Activated CD8-positive, alpha-beta memory T cell treated with anti-CD3 and anti-CD28 coated beads, Interleukin-2, amount 50 U/mL, for 4 hours (primary cell): ENCODE results near the gene TWF2.

Experiments used
- DNase-seq: peaks from one replicate; pipeline ENCODE4 v3.0.0-alpha.2; 2020

The TWF2 gene

DNA sequence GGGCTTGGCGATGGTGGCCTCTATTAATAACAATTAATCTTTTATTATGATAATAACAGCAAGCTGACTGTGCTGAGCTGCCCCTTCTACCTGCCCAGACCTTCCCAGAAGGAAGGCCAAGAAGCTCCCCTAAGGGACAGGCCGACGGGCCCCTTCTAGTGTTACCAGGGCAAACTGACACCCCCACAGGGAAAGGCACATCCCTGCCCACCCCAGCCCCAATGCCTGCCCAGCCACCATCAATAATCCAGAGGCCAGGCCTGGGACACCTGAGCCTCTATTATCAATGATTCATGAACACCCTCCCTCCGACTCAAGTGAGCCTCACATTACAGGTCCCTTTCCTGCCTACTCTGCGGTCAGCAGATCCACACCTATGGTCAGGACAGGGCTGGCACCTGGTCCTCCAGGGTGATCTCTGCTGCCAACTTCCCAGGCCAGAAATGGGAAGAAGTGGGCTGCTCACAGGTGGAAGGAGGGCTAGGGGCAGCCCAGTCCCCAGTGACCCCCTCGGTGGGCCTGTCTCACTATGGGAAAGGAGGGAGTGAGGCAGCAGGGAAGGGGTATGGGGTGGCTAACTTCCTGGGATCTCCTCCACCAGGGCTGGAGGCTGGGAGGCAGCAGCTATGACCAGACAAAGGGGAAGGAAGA is 1.8 kb downstream of the TWF2 start:
- DNase-seq, result no peak

GRCh38 chr3:52236424-52236886 is 2.5 kb downstream of the TWF2 start:
- DNase-seq, result no peak

DNA sequence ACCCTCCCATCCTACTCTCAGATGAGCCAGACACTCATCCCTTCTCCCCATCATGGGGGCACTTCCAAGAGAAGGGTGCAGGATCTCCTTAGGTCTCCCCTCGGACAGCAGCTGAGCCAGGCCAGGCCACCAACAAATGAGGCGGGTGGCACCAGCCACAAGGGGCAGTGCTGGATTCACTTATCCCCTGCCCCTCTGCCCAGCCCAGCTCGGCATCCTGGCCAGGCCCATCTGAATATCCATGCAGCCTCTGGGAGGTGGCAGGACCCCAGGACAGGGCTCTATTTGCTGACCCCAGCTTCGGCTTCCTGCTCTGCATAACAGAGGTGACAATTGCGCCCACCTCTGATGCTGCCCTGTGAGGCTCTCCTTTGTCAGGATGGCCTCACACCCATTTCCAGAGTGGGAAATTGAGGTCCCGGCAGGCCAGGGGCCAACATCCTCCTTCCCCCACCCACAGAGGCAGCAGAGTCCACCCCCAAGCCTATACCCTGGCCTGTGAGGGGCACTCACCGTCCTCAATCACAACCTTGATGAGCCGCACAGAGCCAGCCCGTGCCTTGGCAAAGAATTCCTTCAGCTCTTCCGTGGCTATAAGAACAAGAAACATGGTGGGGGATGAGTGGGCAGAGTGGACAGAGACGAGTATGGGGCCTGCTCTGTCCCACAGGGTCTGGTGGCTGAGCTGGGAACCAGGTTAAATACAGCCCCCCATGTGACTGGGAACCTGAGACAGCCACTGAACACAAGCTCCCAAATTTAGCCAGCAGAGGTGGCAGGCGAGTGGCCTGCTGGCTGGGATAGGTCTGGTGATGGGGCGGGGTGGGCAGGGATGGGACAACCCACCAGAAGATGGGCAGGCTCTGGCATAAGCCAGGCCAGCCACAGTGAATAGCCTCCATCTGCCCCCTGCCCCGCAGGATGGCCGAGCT is 4.2 kb downstream of the TWF2 start:
- no peak for DNase-seq

DNA sequence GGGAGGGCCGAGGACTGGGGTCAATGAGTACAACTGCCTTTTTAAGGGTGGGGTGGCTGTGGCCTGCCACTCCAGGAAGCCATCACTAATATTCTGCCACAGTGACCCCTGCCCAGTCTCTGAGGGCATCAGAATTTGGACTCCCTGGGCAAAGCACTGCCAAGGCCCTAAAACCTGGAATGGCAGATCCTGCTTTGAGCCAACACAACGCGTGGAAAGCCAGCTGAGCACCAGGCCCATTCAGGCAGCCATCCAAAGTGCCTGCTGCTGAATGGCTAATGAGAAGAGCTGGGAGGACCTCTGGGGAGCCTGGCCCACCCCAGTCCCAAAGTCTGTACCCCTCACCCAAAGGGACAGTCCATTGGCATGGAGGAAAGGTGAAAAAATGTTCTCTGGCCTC is 5.0 kb downstream of the TWF2 start:
- DNase-seq, result no peak

DNA sequence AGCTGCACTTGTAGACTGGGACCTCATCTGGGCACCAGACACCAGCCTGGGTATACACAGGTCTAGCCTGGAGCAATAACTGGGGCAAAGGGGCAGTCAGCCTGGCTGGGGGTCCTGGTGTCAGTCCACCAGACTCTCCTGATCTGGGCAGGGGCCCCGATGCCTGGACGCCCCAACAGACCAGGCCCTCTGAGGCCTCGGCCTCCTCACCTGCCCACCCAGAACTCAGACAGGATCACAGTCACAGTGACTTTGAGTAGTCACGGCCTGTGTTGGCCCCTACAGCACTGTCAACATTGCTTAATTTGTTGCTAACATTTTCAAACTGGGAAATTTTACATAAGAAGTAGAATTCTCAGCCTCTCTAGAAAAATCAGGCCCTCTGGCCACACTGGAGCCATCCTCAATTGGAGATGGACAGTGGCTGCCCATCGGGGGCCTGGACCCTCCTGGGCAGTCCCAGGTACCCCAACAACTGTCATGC is 5.8 kb downstream of the TWF2 start:
- no peak for DNase-seq

DNA sequence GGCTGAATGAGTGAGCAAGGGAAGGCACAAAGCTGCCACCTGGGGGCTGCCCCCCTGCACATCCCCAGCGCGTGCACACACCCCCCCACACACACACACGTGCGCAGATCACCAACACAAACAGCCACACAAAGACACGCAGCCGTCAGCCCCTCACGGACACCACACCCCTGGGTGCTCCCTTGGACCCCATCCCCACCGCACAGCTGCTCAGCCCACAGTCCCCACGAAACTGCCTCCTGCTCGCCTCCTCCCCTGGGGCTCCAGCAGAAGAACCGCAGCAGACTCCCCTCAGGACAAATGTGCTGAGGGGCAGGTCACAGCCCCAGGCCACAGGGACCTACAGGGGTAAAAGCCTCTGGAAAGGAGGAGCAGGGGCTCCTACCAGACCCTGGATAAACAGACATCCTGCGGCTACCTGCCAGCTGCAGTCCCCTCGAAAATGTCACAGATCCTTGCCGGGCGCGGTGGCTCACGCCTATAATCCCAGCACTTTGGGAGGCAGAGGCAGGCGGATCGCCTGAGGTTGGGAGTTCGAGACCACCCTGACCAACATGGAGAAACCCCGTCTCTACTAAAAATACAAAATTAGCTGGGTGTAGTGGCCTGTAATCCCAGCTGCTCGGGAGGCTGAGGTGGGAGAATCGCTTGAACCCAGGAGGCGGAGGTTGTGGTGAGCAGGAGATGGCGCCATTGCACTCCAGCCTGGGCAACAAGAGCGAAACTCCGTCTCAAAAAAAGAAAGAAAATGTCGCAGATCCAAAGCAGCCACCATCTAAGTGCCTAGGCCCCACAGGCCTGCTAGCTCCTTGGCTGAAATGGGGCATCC is 6.5 kb downstream of the TWF2 start:
- DNase-seq, result no peak

- DNase-seq, result peak; percentile 92
Observed at GRCh38 chr3:52231502-52232278, 7.3 kb downstream of the TWF2 start.

DNA sequence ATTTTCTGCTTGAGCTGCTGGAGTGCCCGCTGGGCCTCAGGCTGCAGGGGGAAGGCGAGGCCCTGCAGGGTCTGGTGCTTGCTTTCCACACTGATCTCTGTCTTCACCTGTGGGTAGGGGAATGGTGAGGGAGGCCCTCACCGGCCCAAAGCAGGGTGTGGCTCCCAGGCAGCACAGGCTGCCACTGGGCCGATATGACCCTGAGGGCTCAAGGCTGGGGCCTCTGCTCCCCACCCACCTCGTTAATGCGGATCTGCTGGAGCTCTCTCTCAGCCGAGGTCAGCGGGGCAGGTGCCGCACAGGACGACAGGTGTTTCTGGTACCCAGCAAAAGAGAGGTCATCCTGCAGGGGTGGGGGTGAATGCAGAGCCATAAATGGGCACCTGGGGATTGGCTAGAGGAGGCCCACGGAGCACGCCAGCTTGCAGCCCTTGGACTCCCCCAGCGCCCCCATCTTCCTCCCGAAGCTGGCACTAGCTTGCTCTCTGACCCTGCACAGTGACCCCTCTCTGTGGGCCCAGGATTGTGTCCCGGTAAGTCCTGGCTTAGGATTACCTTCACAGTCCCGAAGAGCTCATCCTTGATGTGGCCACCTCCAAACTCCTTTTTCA is 8.0 kb downstream of the TWF2 start:
- no peak for DNase-seq

DNA sequence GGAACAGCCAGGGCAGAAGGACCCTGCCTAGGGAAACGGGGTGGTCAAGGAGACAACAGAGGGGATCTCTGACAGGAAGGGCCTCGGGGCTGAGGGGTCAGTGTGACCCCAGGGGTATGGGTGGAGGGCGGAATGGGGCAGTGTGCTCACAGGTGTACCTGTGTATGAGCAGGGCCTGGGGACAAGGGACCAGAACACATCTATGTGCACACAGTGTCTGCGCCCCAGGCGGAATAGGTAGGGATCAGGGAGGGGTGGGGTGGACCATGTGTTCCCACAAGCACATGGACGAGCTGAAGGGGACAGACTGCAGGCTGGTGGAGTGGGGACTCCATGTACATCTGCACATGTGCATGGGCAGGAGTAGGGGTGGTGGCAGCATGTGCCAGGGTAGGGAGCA is 8.5 kb downstream of the TWF2 start:
- no peak for DNase-seq

DNA sequence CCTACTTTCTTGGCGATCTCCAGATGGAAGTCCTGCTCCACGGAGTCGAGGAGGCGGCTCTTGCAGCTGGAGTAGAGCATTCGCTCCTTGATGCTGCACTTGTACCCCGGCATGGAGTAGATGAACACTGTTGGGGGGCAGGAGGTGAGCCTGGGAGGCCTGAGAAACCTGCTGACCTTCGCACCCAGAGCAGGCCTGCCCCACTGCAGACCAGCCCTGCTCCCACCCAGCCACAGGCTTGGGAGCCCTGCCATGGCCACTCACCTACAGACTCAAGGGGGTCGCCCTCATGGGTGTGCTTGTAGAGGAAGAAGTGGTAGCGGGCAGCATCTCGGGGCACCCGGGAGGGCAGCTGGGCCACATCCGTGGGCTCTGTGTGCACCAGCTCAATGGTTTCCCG is 9.3 kb downstream of the TWF2 start:
- DNase-seq, result no peak

DNA sequence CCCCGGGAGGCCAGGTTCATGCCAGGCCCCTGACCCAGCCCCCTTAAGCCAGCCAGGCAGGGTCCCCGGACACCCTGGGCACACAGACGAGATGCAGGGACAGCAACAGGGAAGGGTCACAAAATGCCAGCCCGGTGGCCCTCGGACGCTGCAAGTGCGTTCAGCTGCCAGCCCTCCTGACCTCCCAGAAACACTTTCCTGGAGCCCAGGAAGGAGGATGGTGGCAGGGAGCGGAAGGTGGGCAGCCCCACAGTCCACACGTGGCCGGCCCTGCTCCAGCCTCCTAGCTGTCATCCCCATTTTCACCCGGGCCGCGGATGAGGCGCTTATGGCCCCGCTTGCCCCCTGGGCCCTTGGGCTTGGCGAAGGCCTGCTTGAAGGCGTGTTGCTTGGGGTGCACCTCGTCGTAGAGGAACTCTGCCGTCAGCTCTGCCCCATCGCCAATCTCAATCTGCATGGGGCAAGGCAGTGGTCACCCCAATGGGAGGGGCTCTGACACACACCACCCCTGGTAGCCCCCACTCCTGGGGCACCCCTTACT is 10.1 kb downstream of the TWF2 start:
- no peak for DNase-seq

- no peak for DNase-seq
Observed at GRCh38 chr3:52228266-52228665, 10.7 kb downstream of the TWF2 start.

DNA sequence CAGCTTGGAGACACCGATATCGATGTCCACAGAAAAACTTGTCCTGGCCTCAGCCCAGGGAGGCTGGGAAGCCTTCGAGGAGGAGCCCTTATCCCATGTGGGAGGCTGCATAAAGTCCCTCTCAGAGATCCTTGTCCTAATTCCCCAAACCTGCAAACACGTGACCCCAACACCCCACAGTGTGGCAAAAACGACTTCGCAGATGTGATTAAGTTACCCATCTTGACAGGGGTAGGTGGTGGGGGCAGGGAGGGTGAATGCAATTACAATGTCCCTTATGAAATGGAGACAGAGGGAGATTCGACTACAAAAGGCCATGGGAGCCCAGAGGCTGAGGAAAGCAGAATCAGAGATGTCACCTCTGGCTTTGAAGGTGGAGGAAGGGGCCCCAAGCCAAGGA is 11.2 kb downstream of the TWF2 start:
- no peak for DNase-seq

DNA sequence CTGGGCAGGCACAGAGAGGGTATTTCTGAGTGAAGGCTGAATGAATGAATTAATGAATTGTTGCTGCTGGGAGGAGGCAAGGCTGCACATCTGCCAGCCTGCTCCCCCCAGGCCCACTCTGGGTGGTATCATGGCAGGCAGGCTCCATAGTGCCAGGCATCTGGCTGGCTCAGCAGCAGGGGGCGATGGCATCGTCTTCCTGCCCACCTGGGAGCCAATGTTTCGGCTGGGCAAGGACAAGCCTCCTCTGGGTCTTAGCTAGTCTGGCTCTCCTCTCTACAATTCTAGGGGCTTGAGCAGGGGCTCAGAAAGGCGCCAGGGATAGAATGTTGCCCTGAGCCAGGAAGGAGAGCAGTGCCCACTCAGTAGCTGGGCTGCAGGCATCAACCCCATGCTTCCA is 11.8 kb downstream of the TWF2 start:
- no peak for DNase-seq

DNA sequence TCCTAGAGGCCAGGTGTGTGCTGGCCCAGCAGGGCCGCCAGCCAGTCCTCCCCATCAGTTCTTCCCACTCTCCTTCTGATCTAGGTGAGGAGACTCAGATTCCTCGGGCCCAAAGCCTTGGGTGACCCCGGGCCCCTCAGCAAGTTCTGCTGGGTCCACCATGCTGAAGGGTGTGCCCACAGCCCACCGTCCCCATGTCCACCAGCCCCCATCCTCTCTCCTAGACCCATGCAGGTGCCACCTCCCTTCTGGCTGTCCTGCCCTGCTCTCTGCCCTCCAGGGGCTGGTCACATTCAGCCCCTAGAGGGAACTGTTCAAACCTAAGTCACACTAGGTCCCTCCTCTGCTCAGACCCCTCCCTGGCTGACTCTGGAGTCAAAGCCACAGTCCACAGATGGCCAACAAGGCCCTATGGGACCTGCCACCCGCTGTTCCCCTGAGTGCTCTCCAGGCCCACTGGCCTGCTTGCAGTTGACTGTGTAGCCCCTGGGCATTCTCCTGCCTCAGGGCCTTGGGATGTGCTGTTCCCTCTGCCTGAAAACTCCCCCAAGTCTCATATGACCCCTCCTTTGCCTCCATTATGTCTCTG is 12.6 kb downstream of the TWF2 start:
- no peak for DNase-seq

DNA sequence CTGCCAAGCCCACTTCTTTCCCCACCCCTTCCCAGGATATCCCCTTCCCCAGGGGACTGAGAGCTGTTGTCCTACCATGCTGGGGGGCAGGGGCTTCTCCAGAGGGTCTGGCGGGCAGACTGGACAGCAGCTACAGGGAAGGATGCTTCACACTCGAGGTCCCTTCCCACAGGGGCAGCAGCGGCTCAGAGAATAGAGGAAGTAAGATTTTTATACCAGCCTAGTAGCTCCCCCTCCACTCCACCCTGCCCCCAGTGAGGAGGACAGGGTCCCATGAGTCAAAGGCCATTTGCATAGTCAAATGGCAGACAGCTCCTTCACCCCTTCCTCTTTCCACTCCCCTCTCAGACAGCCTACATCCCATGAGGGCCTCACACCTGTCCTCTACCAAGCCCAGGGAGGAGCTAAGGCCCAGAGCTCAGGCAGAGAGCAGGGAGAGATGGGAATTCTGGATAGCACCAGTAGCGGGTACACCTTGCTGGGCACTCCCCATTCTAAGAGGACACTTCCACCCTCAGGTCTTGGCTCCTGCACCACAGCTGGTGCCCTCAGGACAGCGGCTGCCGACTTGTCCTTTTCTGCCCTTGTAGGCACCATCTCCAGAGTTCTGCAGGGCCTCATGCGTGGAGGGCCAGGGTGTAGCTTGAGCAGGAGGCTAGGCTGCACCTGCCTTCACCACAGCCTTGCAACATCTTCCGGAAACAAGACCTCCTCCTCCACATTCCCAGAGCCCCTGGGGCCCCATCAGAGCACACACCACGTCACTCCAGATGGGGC is 13.3 kb downstream of the TWF2 start, which contains the start of gene TLR9:
TSS of gene TLR9 (minus strand) at position 194 of the 777 bp plus-strand sequence. CDS start at position 78, 116 bp downstream.
- DNase-seq, result no peak

DNA sequence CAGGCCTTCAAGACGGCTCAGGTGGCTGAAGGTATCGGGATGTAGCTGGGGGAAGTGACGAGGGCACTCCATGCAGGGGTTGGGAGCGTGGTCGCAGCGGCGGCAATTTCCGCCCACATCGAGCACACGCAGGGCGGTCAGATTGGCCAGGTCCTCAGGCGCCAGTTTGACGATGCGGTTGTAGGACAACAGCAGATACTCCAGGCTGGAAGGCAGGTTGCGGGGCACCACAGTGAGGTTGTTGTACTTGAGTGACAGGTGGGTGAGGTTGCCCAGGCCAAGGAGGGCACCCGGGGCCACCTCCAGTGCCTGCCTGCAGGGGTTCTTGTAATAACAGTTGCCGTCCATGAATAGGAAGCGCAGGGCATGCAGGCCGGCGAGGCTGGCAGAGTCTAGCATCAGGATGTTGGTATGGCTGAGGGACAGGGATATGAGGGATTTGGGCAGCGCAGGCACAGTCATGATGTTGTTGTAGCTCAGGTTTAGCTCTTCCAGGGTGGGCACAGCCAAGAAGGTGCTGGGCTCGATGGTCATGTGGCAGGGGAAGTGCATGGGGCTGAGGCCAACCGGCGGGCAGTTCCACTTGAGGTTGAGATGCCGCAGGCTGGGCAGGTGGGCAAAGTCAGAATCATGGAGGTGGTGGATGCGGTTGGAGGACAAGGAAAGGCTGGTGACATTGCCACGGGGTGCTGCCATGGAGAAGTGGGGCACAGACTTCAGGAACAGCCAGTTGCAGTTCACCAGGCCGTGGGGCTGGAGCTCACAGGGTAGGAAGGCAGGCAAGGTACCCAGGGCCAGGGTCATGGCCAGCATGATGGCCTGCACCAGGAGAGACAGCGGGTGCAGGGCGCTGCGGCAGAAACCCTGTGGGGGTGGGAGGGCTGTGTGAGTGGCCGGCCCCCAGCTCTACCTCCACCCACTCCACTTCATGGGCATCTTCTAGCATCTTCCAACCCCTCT is 15.2 kb downstream of the TWF2 start:
- DNase-seq, result no peak

DNA sequence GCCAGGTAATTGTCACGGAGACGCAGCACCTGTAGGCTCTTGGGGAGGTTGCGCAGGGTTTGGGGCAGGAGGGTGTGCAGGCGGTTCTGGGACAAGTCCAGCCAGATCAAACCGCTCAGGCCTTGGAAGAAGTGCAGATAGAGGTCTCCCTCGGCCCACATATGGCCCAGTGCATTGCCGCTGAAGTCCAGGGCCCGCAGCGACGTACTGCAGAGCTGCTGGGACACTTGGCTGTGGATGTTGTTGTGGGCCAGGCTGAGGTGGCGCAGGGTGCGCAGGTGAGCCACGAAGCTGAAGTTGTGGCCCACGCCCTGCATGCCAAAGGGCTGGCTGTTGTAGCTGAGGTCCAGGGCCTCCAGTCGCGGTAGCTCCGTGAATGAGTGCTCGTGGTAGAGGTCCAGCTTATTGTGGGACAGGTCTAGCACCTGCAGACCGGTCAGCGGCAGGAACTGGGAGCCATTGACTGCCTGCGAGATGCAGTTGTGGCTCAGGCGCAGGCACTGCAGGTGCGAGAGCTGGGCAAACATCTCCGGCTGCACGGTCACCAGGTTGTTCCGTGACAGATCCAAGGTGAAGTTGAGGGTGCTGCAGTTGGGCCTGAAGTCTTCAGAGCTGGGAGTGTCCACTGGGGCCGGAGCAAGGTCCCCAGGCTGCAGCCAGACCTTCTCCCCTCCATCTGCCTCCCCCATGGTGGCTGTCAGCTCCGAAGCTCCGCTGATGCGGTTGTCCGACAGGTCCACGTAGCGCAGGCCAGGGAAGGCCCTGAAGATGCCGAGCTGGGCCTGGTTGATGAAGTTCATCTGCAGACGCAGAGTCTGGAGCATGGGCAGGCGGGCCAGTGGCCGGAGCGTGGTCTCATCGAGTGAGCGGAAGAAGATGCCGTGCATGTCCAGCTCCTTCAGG is 16.4 kb downstream of the TWF2 start:
- DNase-seq, result no peak
